Stimulated activated CD4-positive, alpha-beta T cell treated with anti-CD3 and anti-CD28 coated beads, Interleukin-1b, Interleukin-23, amount 100 ng/mL, for 4 hours (primary cell): ENCODE data around the gene USP38.
"Not testable (repeated sequence)": the region's sequence is repeated elsewhere in the genome, so short reads cannot be mapped to it uniquely, and the experiment has no call there.

Source experiments
- DNase-seq, 2 donors: peaks; one replicate each; pipeline ENCODE4 v3.0.0-alpha.2; 2020; ENCODE audit warnings: low read depth in 2 of 2

The USP38 gene

GRCh38 chr4:143260750-143261149 is 76.0 kb downstream of the USP38 start:
- DNase-seq: no peak

GRCh38 chr4:143262838-143263237 is 78.1 kb downstream of the USP38 start:
- DNase-seq: no peak

GRCh38 chr4:143267690-143268089 is 83.0 kb downstream of the USP38 start:
- not testable (repeated sequence) for DNase-seq

GRCh38 chr4:143270256-143270838 is 85.6 kb downstream of the USP38 start:
- no peak for DNase-seq
